ENCODE data around the gene PHACTR2.

The PHACTR2 gene

DNA sequence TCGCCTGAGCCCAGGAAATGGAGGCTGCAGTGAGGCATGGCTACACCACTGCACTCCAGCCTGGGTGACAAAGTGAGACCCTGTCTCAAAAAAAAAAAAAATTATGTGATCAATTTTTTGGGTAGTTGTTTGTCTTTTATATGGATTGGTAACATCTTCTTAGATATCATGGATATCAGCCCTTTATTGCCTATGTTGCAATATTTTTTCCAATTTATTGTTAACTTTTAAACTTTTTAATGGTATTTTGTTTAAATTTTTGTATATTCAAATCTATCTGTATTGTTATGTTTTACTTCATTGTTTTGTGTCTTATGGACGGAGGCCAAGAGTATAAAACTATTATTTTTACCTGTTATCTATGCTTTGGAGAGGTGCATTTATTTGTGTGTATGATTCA, 133.0 kb downstream of the PHACTR2 start:
- Mint-ChIP-seq H3K36me3 (ENCODE audit: low read depth) (peaks cover 31% of the 10 kb centered on the region), H3K27ac (no peak overlapping the region), H3K4me1 (peaks cover 5% of the 10 kb centered on the region), H3K27me3 (ENCODE audit: low read depth) (no peaks in the 10 kb centered on the region), H3K9me3 (no peaks in the 10 kb centered on the region), H3K4me3 (no peak overlapping the region)
- TF ChIP-seq, protein P1, sequence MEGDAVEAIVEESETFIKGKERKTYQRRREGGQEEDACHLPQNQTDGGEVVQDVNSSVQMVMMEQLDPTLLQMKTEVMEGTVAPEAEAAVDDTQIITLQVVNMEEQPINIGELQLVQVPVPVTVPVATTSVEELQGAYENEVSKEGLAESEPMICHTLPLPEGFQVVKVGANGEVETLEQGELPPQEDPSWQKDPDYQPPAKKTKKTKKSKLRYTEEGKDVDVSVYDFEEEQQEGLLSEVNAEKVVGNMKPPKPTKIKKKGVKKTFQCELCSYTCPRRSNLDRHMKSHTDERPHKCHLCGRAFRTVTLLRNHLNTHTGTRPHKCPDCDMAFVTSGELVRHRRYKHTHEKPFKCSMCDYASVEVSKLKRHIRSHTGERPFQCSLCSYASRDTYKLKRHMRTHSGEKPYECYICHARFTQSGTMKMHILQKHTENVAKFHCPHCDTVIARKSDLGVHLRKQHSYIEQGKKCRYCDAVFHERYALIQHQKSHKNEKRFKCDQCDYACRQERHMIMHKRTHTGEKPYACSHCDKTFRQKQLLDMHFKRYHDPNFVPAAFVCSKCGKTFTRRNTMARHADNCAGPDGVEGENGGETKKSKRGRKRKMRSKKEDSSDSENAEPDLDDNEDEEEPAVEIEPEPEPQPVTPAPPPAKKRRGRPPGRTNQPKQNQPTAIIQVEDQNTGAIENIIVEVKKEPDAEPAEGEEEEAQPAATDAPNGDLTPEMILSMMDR (IDR thresholded peaks at IDR 0.05; ENCODE audit: unreplicated experiment in 3 of 3): no peak

DNA sequence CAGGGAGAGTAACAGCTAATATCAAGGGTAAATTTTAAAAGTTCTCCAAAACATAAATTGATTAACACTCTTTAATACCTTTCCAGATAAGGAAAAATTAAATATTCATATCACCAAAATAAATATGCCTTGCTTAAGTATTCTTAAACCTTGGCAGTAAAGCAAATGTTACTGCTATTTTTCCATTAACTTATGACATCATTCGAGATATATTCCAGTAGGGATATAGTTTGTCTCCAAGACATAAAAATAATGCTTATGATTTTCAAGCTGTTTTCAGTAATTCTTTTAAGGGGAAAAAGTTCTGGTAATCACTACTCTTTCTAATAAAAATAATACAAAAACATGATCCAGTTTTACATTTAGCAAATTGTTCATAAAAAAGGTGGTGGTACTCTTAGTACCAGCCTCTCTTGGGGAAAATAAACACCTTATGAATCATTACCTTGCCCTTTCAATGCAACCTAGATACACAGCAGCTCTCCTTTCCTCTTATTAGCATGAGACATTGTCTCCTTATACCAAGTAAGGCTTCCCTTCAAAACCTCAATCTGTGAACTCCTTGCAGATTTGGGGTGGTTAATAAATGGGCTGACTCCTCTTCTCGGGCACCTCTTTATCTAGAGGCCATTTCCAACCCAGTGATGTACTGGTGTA, 133.9 kb downstream of the PHACTR2 start:
- Mint-ChIP-seq H3K4me3 (no peak overlapping the region), H3K36me3 (ENCODE audit: low read depth) (peaks cover 33% of the 10 kb centered on the region), H3K27me3 (ENCODE audit: low read depth) (no peaks in the 10 kb centered on the region), H3K4me1 (peaks cover 11% of the 10 kb centered on the region), H3K27ac (peak overlapping the region in 2 of 3 experiments; percentile 10 to 31), H3K9me3 (no peaks in the 10 kb centered on the region)
- TF ChIP-seq, protein P1 (IDR thresholded peaks at IDR 0.05; ENCODE audit: unreplicated experiment in 3 of 3): no peak

DNA sequence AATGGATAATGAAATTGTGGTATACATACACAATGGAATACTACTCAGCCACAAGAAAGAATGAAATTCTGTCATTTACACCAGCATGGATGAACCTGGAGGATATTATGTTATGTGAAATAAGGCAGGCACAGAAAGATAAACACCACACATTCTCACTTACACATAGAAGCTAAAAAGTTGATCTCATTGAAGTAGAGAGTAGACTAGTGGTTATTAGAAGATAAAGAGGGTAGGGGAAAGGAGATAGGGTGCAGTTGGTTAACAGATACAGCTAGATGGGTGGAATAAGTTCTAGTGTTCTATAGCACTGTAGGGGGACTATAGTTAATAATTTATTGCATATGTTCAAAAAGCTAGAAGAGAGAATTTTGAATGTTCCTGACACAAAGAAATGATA, 139.9 kb downstream of the PHACTR2 start:
- peaks cover 6% of the 10 kb centered on the region for H3K4me1 Mint-ChIP-seq
- no peak overlapping the region for H3K27ac Mint-ChIP-seq
- TF ChIP-seq, protein P1 (IDR thresholded peaks at IDR 0.05; ENCODE audit: unreplicated experiment in 3 of 3): no peak
- peaks cover 23% of the 10 kb centered on the region for H3K36me3 Mint-ChIP-seq (ENCODE audit: low read depth)
- H3K27me3 Mint-ChIP-seq (ENCODE audit: low read depth): no peaks in the 10 kb centered on the region
- no peaks in the 10 kb centered on the region for H3K9me3 Mint-ChIP-seq
- H3K4me3 Mint-ChIP-seq: no peak overlapping the region

DNA sequence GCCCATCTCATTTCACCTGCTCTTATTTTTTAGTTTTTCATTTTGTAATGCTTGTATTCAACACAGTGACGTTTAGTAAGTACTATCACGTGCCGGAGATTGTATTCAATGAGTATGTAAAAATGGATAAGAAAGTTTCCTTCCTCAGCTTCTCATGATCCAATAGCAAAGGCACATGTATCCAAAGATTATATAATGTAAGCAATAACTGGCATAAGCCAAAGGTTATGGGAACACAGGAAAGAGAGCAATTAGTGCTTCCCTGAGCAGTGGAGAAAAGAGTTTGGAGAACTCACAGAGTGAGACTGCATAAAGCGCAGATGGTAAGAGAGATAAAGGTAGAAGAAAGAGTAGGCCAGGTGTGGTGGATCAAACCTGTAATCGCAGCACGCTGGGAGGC, 143.6 kb downstream of the PHACTR2 start:
- Mint-ChIP-seq H3K4me1 (no peaks in the 10 kb centered on the region), H3K36me3 (ENCODE audit: low read depth) (peaks cover 15% of the 10 kb centered on the region), H3K4me3 (no peak overlapping the region), H3K27ac (no peak overlapping the region), H3K27me3 (ENCODE audit: low read depth) (no peaks in the 10 kb centered on the region), H3K9me3 (no peaks in the 10 kb centered on the region)
- TF ChIP-seq, protein P1 (IDR thresholded peaks at IDR 0.05; ENCODE audit: unreplicated experiment in 3 of 3): no peak

DNA sequence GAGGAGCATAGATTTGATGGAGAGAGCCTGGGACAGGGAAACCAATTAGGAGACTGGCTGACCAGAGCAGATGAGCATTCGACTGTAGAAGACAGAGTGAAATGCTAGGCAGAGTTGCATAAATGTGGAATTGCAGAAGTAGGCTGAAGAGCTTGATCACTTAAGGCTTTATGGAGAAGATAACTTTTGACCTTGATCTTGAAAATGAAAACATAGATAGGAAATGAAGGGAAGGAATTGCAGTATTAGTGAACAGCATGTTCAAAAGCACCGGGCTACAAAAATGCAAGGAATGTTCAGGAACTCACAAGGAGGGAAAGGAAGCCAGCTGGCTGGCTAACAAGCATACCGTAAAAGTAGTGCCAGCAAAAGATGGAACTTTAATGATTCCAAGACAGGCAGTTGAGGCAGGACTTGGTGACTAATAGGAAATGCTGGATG, 144.8 kb downstream of the PHACTR2 start:
- no peaks in the 10 kb centered on the region for H3K9me3 Mint-ChIP-seq
- no peak overlapping the region for H3K4me3 Mint-ChIP-seq
- no peaks in the 10 kb centered on the region for H3K27me3 Mint-ChIP-seq (ENCODE audit: low read depth)
- no peaks in the 10 kb centered on the region for H3K4me1 Mint-ChIP-seq
- TF ChIP-seq, protein P1 (IDR thresholded peaks at IDR 0.05; ENCODE audit: unreplicated experiment in 3 of 3): no peak
- H3K27ac Mint-ChIP-seq: peak overlapping the region in 1 of 3 experiments; percentile 2
- H3K36me3 Mint-ChIP-seq (ENCODE audit: low read depth): peaks cover 12% of the 10 kb centered on the region

DNA sequence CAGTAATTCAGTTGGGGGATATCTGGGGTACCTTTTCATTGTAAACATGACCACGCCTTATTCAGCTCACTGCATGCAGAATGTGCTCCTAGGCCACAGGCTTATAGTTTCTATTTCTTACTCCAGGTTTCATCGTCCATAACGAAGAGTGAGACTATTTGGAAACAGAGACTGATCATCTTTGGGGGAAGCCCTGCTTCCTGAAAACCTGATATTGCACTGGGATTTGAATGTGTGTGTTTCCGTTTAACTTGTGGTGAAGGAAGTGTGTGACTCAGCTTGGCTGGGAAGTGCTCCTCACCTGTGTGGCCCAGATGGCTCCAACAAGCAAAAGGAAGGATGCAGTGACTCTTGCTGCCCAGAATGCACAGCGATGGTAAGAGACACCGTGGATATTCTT, 145.8 kb downstream of the PHACTR2 start:
- H3K4me3 Mint-ChIP-seq: no peak overlapping the region
- peaks cover 10% of the 10 kb centered on the region for H3K36me3 Mint-ChIP-seq (ENCODE audit: low read depth)
- no peak overlapping the region for H3K27ac Mint-ChIP-seq

More for the DNA sequence above, 145.8 kb downstream of the PHACTR2 start:
- H3K27me3 Mint-ChIP-seq (ENCODE audit: low read depth): no peaks in the 10 kb centered on the region
- no peaks in the 10 kb centered on the region for H3K9me3 Mint-ChIP-seq
- no peaks in the 10 kb centered on the region for H3K4me1 Mint-ChIP-seq
- TF ChIP-seq, protein P1 (IDR thresholded peaks at IDR 0.05; ENCODE audit: unreplicated experiment in 3 of 3): no peak

All from nephron (organoid).